RWPE2 (cell line): ENCODE results near the gene LZTFL1.

Source experiments
- ATAC-seq: fragments of 200-7000 bp; cut with Tn5 transposase; 3 replicates; pipeline ENCODE4 v1.9.1; 2021; ENCODE audit warnings: low read depth
- DNase-seq: peaks from one replicate; pipeline ENCODE4 v3.0.0-alpha.2; 2020; ENCODE audit warnings: low spot score
- H3K27ac ChIP-seq: fragments of 450-650 bp; 2 replicates; pipeline ENCODE4 v1.5.1; 2017; ENCODE audit warnings: mild to moderate bottlenecking; ENCODE audit not compliant: poor library complexity, severe bottlenecking
- H3K27me3 ChIP-seq: fragments of 250-450 bp; sonication (Bioruptor Pico); 2 replicates; pipeline ENCODE4 v1.5.1; 2021; ENCODE audit warnings: mild to moderate bottlenecking, moderate library complexity; ENCODE audit not compliant: insufficient read depth, poor library complexity, severe bottlenecking
- H3K36me3 ChIP-seq: fragments of 250-450 bp; sonication (Bioruptor Pico); 2 replicates; pipeline ENCODE4 v1.5.1; 2020; ENCODE audit warnings: low read depth, mild to moderate bottlenecking, moderate library complexity
- H3K4me1 ChIP-seq: fragments of 250-450 bp; sonication (Bioruptor Pico); 2 replicates; pipeline ENCODE4 v1.5.1; 2021; ENCODE audit warnings: mild to moderate bottlenecking, moderate library complexity; ENCODE audit not compliant: insufficient read depth, poor library complexity, severe bottlenecking
- H3K4me3 ChIP-seq: fragments of 250-450 bp; sonication (Bioruptor Pico); 2 replicates; pipeline ENCODE4 v1.5.1; 2021; ENCODE audit warnings: mild to moderate bottlenecking, moderate library complexity; ENCODE audit not compliant: severe bottlenecking
- H3K9me3 ChIP-seq: fragments of 250-450 bp; sonication (Bioruptor Pico); 2 replicates; pipeline ENCODE4 v1.5.1; 2021; ENCODE audit warnings: mild to moderate bottlenecking, moderate library complexity; ENCODE audit not compliant: severe bottlenecking
- CTCF ChIP-seq: fragments of 450-650 bp; IDR thresholded peaks from one replicate; pipeline ENCODE4 v1.5.1; 2017; ENCODE audit warnings: mild to moderate bottlenecking, moderate library complexity; ENCODE audit not compliant: poor library complexity, severe bottlenecking

LZTFL1 gene

GRCh38 chr3:45842851-45843625 is 1.1 kb upstream of the LZTFL1 start:
- H3K4me3 ChIP-seq = no peak overlapping the region
- H3K9me3 ChIP-seq = no peaks in the 10 kb centered on the region
- H3K4me1 ChIP-seq = no peaks in the 10 kb centered on the region
- DNase-seq (no peak), ATAC-seq (no peak)
- no peak overlapping the region for H3K27ac ChIP-seq
- no peak for TF ChIP-seq CTCF
- peaks cover 16% of the 10 kb centered on the region for H3K27me3 ChIP-seq
- no peaks in the 10 kb centered on the region for H3K36me3 ChIP-seq

- ATAC-seq (peak; percentile 51), DNase-seq (no peak)
- peak overlapping the region; percentile 88 for H3K4me3 ChIP-seq
- peaks cover 7% of the 10 kb centered on the region; the same call in 1 of the 2 replicates for H3K36me3 ChIP-seq
- H3K9me3 ChIP-seq = no peaks in the 10 kb centered on the region
- no peaks in the 10 kb centered on the region for H3K4me1 ChIP-seq
- no peak overlapping the region for H3K27ac ChIP-seq
- peaks cover 8% of the 10 kb centered on the region for H3K27me3 ChIP-seq
- no peak for TF ChIP-seq CTCF
Observed at GRCh38 chr3:45841420-45841756, 531 bp downstream of the LZTFL1 start.

GRCh38 chr3:45838466-45838865 is 3.5 kb downstream of the LZTFL1 start:
- Histone ChIP-seq H3K27me3 (no peaks in the 10 kb centered on the region), H3K4me1 (no peaks in the 10 kb centered on the region), H3K4me3 (no peak overlapping the region), H3K27ac (no peak overlapping the region), H3K9me3 (no peaks in the 10 kb centered on the region), H3K36me3 (peaks cover 28% of the 10 kb centered on the region)
- ATAC-seq (no peak), DNase-seq (no peak)
- no peak for TF ChIP-seq CTCF

GRCh38 chr3:45832699-45833098 is 9.2 kb downstream of the LZTFL1 start:
- DNase-seq (no peak), ATAC-seq (no peak)
- Histone ChIP-seq H3K4me1 (no peaks in the 10 kb centered on the region), H3K36me3 (peaks cover 70% of the 10 kb centered on the region), H3K4me3 (no peak overlapping the region), H3K9me3 (peaks cover 2% of the 10 kb centered on the region), H3K27ac (no peak overlapping the region), H3K27me3 (no peaks in the 10 kb centered on the region)
- peak; percentile 65 for TF ChIP-seq CTCF

- Histone ChIP-seq H3K4me1 (no peaks in the 10 kb centered on the region), H3K36me3 (peaks cover 81% of the 10 kb centered on the region), H3K27me3 (no peaks in the 10 kb centered on the region), H3K27ac (no peak overlapping the region), H3K4me3 (no peak overlapping the region), H3K9me3 (peaks cover 2% of the 10 kb centered on the region)
- DNase-seq (no peak), ATAC-seq (no peak)
- TF ChIP-seq CTCF = no peak
Observed at GRCh38 chr3:45830121-45830520, 11.8 kb downstream of the LZTFL1 start.
